Measurements from ENCODE around the gene PRXL2C. TPM values are rescaled to one million over a fixed set of nuclear protein-coding genes. Genes with fewer than 3 reads are reported as not detected.
A peak's percentile ranks its signal among the peaks of the same experiment; 100 is the strongest.

PRXL2C gene
- total and polyA plus RNA-seq, 2 donors (not counting 1 experiment from before 2014, with no cell fraction given) = 10.9 to 16.1 TPM

DNA sequence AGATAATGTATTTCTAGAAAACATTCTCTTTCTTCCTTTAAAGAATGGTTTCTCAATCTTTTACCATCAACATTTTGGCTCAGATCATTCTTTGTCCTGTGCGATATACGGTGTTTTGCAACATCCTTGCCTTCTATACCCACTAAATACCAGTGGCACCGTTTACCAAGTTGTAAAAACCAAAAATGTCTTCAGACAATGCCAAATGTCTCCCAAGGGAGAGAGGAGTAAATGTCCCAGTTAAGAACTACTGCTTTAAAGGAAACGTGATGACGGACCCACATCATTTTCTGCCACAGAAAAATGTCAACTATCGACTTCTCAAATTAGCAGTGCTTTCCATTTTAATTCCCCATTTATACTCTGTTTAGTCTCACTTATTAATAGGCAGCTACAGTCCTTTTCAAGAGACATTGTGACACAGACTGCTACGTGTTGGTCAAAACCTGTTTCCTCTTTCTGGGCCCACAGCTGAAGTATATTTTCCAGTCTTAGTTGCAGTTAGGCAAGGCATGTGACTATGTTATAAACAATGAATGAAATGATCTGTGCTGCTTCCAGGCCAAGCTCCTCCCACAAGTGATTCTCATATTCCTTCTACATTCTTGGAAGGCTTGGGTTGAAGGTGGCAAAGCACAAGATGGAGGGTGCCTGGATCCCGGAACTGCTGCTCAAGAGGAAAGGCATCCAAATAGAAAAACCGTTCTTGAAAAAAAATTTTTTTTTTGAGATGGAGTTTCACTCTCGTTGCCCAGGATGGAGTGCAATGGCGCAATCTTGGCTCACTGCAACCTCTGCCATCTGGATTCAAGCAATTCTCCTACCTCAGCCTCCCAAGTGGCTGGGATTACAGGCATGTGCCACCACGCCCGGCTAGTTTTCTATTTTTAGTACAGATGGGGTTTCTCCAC, 8.8 kb downstream of the PRXL2C start:
- Mint-ChIP-seq H3K9me3 (ENCODE audit: insufficient read depth) (no peaks in the 10 kb centered on the region), H3K27me3 (no peaks in the 10 kb centered on the region), H3K27ac (peak overlapping the region; percentile 10), H3K4me3 (no peak overlapping the region), H3K4me1 (peaks cover 5% of the 10 kb centered on the region)
- Histone ChIP-seq H3K27ac (ENCODE audit: low read length in 2 of 2) (no peak overlapping the region), H3K4me2 (replicated peaks; ENCODE audit: low read depth, low read length, poor library complexity, severe bottlenecking) (no peak overlapping the region), H3K27me3 (replicated peaks in 1 of 4; ENCODE audit: control extremely low read depth in 1 of 4, control insufficient read depth in 3 of 4, insufficient read depth in 4 of 4, low read length in 3 of 4) (no peaks in the 10 kb centered on the region), H4K20me1 (ENCODE audit: control insufficient read depth, insufficient read depth, low read length, poor library complexity, severe bottlenecking) (no peaks in the 10 kb centered on the region), H3K9ac (ENCODE audit: low read length) (no peak overlapping the region), H3K36me3 (replicated peaks in 1 of 2; ENCODE audit: control extremely low read depth in 1 of 2, control insufficient read depth in 1 of 2, extremely low read depth in 1 of 2, insufficient read depth in 2 of 2, low read length in 1 of 2) (peaks cover 0 to 21% of the 10 kb centered on the region in 2 experiments), H2AFZ (ENCODE audit: insufficient read depth, low read depth, low read length, poor library complexity, severe bottlenecking) (no peak overlapping the region), H3K4me1 (ENCODE audit: control insufficient read depth in 2 of 2, insufficient read depth in 2 of 2, low read length in 2 of 2) (peaks cover 0 to 5% of the 10 kb centered on the region in 2 donors), H3K79me2 (ENCODE audit: control insufficient read depth, insufficient read depth, low read length) (no peaks in the 10 kb centered on the region), H3K9me3 (ENCODE audit: control extremely low read depth in 1 of 3, control insufficient read depth in 2 of 3, insufficient read depth in 1 of 3, low read length in 2 of 3) (no peaks in the 10 kb centered on the region), H3K4me3 (ENCODE audit: control extremely low read depth in 1 of 5, extremely low read depth in 1 of 5, insufficient read depth in 1 of 5, low read depth in 2 of 5, low read length in 4 of 5) (no peak overlapping the region)
- intact Hi-C loops (cut with micrococcal nuclease) = no loop called here
- POLR2A ChIA-PET = no interaction called here
- TF ChIP-seq EZH2 (IDR thresholded peaks at IDR 0.05; ENCODE audit: borderline replicate concordance, insufficient read depth, low read depth, low read length, poor library complexity, severe bottlenecking) = no peak
- TF ChIP-seq, protein P1, sequence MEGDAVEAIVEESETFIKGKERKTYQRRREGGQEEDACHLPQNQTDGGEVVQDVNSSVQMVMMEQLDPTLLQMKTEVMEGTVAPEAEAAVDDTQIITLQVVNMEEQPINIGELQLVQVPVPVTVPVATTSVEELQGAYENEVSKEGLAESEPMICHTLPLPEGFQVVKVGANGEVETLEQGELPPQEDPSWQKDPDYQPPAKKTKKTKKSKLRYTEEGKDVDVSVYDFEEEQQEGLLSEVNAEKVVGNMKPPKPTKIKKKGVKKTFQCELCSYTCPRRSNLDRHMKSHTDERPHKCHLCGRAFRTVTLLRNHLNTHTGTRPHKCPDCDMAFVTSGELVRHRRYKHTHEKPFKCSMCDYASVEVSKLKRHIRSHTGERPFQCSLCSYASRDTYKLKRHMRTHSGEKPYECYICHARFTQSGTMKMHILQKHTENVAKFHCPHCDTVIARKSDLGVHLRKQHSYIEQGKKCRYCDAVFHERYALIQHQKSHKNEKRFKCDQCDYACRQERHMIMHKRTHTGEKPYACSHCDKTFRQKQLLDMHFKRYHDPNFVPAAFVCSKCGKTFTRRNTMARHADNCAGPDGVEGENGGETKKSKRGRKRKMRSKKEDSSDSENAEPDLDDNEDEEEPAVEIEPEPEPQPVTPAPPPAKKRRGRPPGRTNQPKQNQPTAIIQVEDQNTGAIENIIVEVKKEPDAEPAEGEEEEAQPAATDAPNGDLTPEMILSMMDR (IDR thresholded peaks at IDR 0.05) = no peak
- no peak for ATAC-seq (ENCODE audit: low read depth)
- CTCF ChIA-PET = interaction anchor here (0.5 to 0.7 kb wide), 2 partner anchors 43 to 319 kb away, joined by 3 to 4 read pairs; no protein-coding TSS in a partner anchor
- DNase-seq = peak; percentile 31
- 71% methylated on average over 3 of the region's 13 CpGs for WGBS (ENCODE audit: insufficient coverage)

DNA sequence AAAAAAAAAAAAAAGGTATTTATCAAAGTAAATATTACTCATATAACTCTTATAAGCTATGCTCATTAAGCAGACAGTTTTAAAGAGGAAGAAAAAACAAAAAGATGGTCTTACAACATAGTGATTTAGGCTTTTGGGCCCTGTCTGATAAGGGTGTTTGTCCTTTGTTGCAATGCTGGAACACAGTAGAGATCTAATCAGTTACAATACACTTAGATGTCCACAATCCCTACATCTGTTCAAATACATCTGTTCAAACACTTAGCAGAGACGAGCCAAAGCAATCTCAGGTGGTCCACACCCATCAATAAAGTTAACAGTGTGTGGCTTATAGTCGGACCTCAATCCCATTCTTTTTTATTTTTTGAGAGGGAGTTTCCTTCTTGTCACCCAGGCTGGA, 11.0 kb downstream of the PRXL2C start:
- no peak for DNase-seq
- Histone ChIP-seq H3K27me3 (replicated peaks in 1 of 4; ENCODE audit: control extremely low read depth in 1 of 4, control insufficient read depth in 3 of 4, insufficient read depth in 4 of 4, low read length in 3 of 4) (no peaks in the 10 kb centered on the region), H2AFZ (ENCODE audit: insufficient read depth, low read depth, low read length, poor library complexity, severe bottlenecking) (no peak overlapping the region), H3K9me3 (ENCODE audit: control extremely low read depth in 1 of 3, control insufficient read depth in 2 of 3, insufficient read depth in 1 of 3, low read length in 2 of 3) (no peaks in the 10 kb centered on the region), H3K4me2 (replicated peaks; ENCODE audit: low read depth, low read length, poor library complexity, severe bottlenecking) (no peak overlapping the region), H3K79me2 (ENCODE audit: control insufficient read depth, insufficient read depth, low read length) (no peaks in the 10 kb centered on the region), H3K4me1 (ENCODE audit: control insufficient read depth in 2 of 2, insufficient read depth in 2 of 2, low read length in 2 of 2) (peaks cover 0 to 5% of the 10 kb centered on the region in 2 donors), H4K20me1 (ENCODE audit: control insufficient read depth, insufficient read depth, low read length, poor library complexity, severe bottlenecking) (no peaks in the 10 kb centered on the region), H3K27ac (ENCODE audit: low read length in 2 of 2) (no peak overlapping the region), H3K4me3 (ENCODE audit: control extremely low read depth in 1 of 5, extremely low read depth in 1 of 5, insufficient read depth in 1 of 5, low read depth in 2 of 5, low read length in 4 of 5) (no peak overlapping the region), H3K36me3 (replicated peaks in 1 of 2; ENCODE audit: control extremely low read depth in 1 of 2, control insufficient read depth in 1 of 2, extremely low read depth in 1 of 2, insufficient read depth in 2 of 2, low read length in 1 of 2) (peaks cover 0 to 21% of the 10 kb centered on the region in 2 experiments), H3K9ac (ENCODE audit: low read length) (no peak overlapping the region)
- H3K27ac Mint-ChIP-seq = no peak overlapping the region
- H3K4me3 Mint-ChIP-seq = no peak overlapping the region
- ATAC-seq (ENCODE audit: low read depth) = no peak
- no peaks in the 10 kb centered on the region for H3K9me3 Mint-ChIP-seq (ENCODE audit: insufficient read depth)
- ChIA-PET CTCF (interaction anchor here (0.7 kb wide), 1 partner anchor 276 kb away, joined by 4 read pairs; no protein-coding TSS in a partner anchor), POLR2A (interaction anchor here (0.6 to 0.7 kb wide), 2 partner anchors 78 to 870 kb away, joined by 3 to 5 read pairs; no protein-coding TSS in a partner anchor)
- intact Hi-C loops (cut with micrococcal nuclease) = no loop called here
- WGBS (ENCODE audit: insufficient coverage) = no CpG with 5 or more reads among the region's 2 CpGs
- peaks cover 5% of the 10 kb centered on the region for H3K4me1 Mint-ChIP-seq
- no peaks in the 10 kb centered on the region for H3K27me3 Mint-ChIP-seq
- TF ChIP-seq, protein P1 (IDR thresholded peaks at IDR 0.05) = no peak
- no peak for TF ChIP-seq EZH2 (IDR thresholded peaks at IDR 0.05; ENCODE audit: borderline replicate concordance, insufficient read depth, low read depth, low read length, poor library complexity, severe bottlenecking)

All from B cell (primary cell).